HEK293 (cell line): ENCODE measurements around the gene LCNL1.

Experiments
- TF ChIP-seq, protein P1 (sequence below): fragments of 450-650 bp; formaldehyde crosslinking; IDR thresholded peaks from 2 replicates; pipeline ENCODE4 v1.5.1; 2016; ENCODE audit warnings: missing biosample characterization, missing genetic modification characterization
- TF ChIP-seq, protein P2 (sequence below): IDR thresholded peaks from 2 replicates; pipeline ENCODE4 v1.6.1; 2011; ENCODE audit warnings: mild to moderate bottlenecking, low read depth, low read length, borderline replicate concordance
- TF ChIP-seq, protein P3 (sequence below): fragments of 450-650 bp; formaldehyde crosslinking; IDR thresholded peaks from 2 replicates; pipeline ENCODE4 v1.5.1; 2016; ENCODE audit warnings: missing biosample characterization, missing genetic modification characterization, low read depth

DNA sequence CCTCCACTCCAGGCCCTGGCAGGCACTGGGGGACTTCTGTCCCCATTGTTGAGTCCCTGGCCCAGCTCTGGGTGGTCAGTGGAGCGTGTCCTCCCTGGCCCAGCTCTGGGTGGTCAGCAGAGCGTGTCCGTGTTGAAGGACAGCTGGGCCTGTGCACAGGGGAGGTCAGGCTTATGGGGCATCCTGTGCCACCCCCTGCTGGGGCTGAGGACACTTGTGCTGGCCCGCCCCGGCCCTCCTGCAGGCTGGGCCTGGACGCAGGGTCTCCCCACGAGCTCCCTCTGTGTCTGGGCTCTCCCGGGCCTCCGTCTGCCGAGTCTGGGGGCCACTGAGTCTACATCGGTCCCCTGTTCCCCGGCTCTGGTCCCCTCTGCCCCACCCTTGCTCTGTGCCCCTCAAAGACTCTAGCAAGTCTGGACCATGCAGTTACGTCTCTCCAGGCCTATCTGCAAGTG is 25.1 kb downstream of the LCNL1 start:
- TF ChIP-seq, protein P1, sequence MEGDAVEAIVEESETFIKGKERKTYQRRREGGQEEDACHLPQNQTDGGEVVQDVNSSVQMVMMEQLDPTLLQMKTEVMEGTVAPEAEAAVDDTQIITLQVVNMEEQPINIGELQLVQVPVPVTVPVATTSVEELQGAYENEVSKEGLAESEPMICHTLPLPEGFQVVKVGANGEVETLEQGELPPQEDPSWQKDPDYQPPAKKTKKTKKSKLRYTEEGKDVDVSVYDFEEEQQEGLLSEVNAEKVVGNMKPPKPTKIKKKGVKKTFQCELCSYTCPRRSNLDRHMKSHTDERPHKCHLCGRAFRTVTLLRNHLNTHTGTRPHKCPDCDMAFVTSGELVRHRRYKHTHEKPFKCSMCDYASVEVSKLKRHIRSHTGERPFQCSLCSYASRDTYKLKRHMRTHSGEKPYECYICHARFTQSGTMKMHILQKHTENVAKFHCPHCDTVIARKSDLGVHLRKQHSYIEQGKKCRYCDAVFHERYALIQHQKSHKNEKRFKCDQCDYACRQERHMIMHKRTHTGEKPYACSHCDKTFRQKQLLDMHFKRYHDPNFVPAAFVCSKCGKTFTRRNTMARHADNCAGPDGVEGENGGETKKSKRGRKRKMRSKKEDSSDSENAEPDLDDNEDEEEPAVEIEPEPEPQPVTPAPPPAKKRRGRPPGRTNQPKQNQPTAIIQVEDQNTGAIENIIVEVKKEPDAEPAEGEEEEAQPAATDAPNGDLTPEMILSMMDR (tag by site-specific recombination): no peak
- TF ChIP-seq, protein P2, sequence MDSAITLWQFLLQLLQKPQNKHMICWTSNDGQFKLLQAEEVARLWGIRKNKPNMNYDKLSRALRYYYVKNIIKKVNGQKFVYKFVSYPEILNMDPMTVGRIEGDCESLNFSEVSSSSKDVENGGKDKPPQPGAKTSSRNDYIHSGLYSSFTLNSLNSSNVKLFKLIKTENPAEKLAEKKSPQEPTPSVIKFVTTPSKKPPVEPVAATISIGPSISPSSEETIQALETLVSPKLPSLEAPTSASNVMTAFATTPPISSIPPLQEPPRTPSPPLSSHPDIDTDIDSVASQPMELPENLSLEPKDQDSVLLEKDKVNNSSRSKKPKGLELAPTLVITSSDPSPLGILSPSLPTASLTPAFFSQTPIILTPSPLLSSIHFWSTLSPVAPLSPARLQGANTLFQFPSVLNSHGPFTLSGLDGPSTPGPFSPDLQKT: no peak
- TF ChIP-seq, protein P3, sequence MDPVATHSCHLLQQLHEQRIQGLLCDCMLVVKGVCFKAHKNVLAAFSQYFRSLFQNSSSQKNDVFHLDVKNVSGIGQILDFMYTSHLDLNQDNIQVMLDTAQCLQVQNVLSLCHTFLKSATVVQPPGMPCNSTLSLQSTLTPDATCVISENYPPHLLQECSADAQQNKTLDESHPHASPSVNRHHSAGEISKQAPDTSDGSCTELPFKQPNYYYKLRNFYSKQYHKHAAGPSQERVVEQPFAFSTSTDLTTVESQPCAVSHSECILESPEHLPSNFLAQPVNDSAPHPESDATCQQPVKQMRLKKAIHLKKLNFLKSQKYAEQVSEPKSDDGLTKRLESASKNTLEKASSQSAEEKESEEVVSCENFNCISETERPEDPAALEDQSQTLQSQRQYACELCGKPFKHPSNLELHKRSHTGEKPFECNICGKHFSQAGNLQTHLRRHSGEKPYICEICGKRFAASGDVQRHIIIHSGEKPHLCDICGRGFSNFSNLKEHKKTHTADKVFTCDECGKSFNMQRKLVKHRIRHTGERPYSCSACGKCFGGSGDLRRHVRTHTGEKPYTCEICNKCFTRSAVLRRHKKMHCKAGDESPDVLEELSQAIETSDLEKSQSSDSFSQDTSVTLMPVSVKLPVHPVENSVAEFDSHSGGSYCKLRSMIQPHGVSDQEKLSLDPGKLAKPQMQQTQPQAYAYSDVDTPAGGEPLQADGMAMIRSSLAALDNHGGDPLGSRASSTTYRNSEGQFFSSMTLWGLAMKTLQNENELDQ (tag by site-specific recombination): no peak
